Sigmoid colon (tissue), 7 donors: ENCODE data around the gene PFKFB2. TPM values are rescaled to one million over a fixed set of nuclear protein-coding genes. Genes with fewer than 3 reads are reported as not detected.

ENCODE experiments used
- DNase-seq: peaks from one replicate; pipeline ENCODE4 v3.0.0-alpha.2; 2019
- H3K27ac ChIP-seq, 4 donors: fragments of 200-600 bp; sonication (generic); one replicate each; pipeline ENCODE4 v1.5.1; 2016 to 2019; ENCODE audit warnings: mild to moderate bottlenecking in 1 of 4
- H3K27me3 ChIP-seq, 3 donors: fragments of 200-600 bp; sonication (generic); one replicate each; pipeline ENCODE4 v1.5.1; 2019; ENCODE audit warnings: mild to moderate bottlenecking in 1 of 3
- H3K36me3 ChIP-seq, 4 donors: fragments of 200-600 bp; sonication (generic); one replicate each; pipeline ENCODE4 v1.5.1; 2016 to 2019
- H3K4me1 ChIP-seq, 4 donors: fragments of 200-600 bp; sonication (generic); one replicate each; pipeline ENCODE4 v1.5.1; 2017 to 2019
- H3K4me3 ChIP-seq, 4 donors: fragments of 200-600 bp; sonication (generic); one replicate each; pipeline ENCODE4 v1.5.1; 2017 to 2019; ENCODE audit warnings: mild to moderate bottlenecking in 2 of 4, moderate library complexity in 1 of 4
- H3K9me3 ChIP-seq, 4 donors: fragments of 200-600 bp in 3 of 4; sonication (generic) in 3 of 4; one replicate each; pipeline versions ENCODE4 v1.5.1 to v1.6.1; 2013 to 2019
- EP300 ChIP-seq, 4 donors: sonication (generic); formaldehyde crosslinking; IDR thresholded peaks; one replicate each; pipeline ENCODE4 v1.6.1; 2017; ENCODE audit warnings: antibody characterized with exemption in 4 of 4
- POLR2A ChIP-seq, 2 donors: fragments of 450-650 bp; IDR thresholded peaks; one replicate each; pipeline ENCODE4 v1.6.1; 2016; ENCODE audit warnings: antibody characterized with exemption in 2 of 2, mild to moderate bottlenecking in 2 of 2, moderate library complexity in 2 of 2
- POLR2AphosphoS5 ChIP-seq, 4 donors: sonication (generic); formaldehyde crosslinking; IDR thresholded peaks; one replicate each; pipeline ENCODE4 v1.6.1; 2017; ENCODE audit warnings: antibody characterized with exemption in 4 of 4
- intact Hi-C: fragments of 100-400 bp; cut with DNase I; formaldehyde crosslinking; loops from one replicate; pipeline ENCODE4 v1.15.1; 2023
- polyA plus RNA-seq, 3 donors: library from polyadenylated mRNA; stranded (reverse); fragments of 200-250 nt; gene quantifications; one replicate each; pipeline ENCODE4 v1.2.3, GENCODE V29; 2013
- total RNA-seq, 4 donors: library from RNA; depleted of rRNA; stranded (reverse); fragments of >200 nt; gene quantifications; one replicate each; pipeline ENCODE4 v1.1.0, GENCODE V29; 2016
- TF ChIP-seq, protein P1 (sequence below), 4 experiments: fragments of 450-650 bp in 3 of 4; fragments of 200-600 bp in 1 of 4; IDR thresholded peaks; one replicate each; pipeline ENCODE4 v1.5.1; 2016 to 2019; ENCODE audit warnings: antibody characterized with exemption in 4 of 4, mild to moderate bottlenecking in 3 of 4, moderate library complexity in 2 of 4
- donor health status: healthy with polysubstance abuse.
- donor health status: Bipolar disorder and iron deficiency.
- donor health status: healthy.

Gene PFKFB2
- total and polyA plus RNA-seq, 7 donors: 5.0 to 24.9 (median 7.8) TPM

DNA sequence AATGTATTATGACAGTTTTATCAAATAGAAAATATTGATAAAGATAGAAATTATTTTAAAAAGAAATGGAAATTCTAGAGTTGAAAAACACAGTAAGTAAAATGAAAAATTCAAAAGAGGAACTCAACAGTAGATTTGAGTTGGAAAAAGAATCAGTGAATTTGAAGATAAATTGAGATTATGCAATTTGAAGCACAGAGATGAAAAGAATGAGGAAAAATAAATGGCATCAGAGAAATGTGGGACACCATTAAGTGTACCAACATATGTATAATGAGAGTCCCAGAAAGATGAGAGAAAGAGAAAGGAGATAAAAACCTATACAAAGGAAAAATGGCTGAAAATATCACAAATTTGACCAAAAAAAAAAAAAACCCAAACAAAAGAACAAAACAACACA is 76.0 kb downstream of the PFKFB2 start:
- Histone ChIP-seq H3K27me3 (no peaks in the 10 kb centered on the region), H3K4me1 (no peaks in the 10 kb centered on the region), H3K9me3 (peaks cover 4 to 16% (median 9%) of the 10 kb centered on the region in 4 donors), H3K4me3 (no peak overlapping the region), H3K27ac (no peak overlapping the region), H3K36me3 (peaks cover 0 to 4% (median 0%) of the 10 kb centered on the region in 4 donors)
- DNase-seq: no peak
- TF ChIP-seq EP300 (IDR thresholded peaks at IDR 0.05) (no peak), POLR2AphosphoS5 (IDR thresholded peaks at IDR 0.05) (no peak), POLR2A (IDR thresholded peaks at IDR 0.05) (no peak)
- TF ChIP-seq, protein P1, sequence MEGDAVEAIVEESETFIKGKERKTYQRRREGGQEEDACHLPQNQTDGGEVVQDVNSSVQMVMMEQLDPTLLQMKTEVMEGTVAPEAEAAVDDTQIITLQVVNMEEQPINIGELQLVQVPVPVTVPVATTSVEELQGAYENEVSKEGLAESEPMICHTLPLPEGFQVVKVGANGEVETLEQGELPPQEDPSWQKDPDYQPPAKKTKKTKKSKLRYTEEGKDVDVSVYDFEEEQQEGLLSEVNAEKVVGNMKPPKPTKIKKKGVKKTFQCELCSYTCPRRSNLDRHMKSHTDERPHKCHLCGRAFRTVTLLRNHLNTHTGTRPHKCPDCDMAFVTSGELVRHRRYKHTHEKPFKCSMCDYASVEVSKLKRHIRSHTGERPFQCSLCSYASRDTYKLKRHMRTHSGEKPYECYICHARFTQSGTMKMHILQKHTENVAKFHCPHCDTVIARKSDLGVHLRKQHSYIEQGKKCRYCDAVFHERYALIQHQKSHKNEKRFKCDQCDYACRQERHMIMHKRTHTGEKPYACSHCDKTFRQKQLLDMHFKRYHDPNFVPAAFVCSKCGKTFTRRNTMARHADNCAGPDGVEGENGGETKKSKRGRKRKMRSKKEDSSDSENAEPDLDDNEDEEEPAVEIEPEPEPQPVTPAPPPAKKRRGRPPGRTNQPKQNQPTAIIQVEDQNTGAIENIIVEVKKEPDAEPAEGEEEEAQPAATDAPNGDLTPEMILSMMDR (IDR thresholded peaks at IDR 0.05): no peak
- intact Hi-C loops: no loop called here

Other genes with a start within 250 kb of the PFKFB2 start
- not detected for gene IL20, start 187.7 kb upstream of the PFKFB2 start, total RNA-seq
- gene IL20, start 187.7 kb upstream of the PFKFB2 start, polyA plus RNA-seq: not detected
- gene IL24, start 155.8 kb upstream of the PFKFB2 start, total RNA-seq: not detected
- gene IL24, start 155.8 kb upstream of the PFKFB2 start, polyA plus RNA-seq: under 1 TPM in 2 of 3 donors, not detected in 1; 0.36 to 0.46 TPM
- 1 to 10 TPM in 2 of 4 donors, under 1 TPM in 1, not detected in 1; 0.49 to 1.5 (median 1.1) TPM for gene FCMR, start 131.3 kb upstream of the PFKFB2 start, total RNA-seq
- gene FCMR, start 131.3 kb upstream of the PFKFB2 start, polyA plus RNA-seq: 100 to 1,000 TPM in 1 of 3 donors, 1 to 10 TPM in 2; 1.8 to 111 (median 3.5) TPM
- gene PIGR, start 106.8 kb upstream of the PFKFB2 start, total RNA-seq: 1 to 10 TPM in 2 of 4 donors, under 1 TPM in 1, not detected in 1; 0.16 to 9.3 (median 8.6) TPM
- 1,000 to 10,000 TPM in 1 of 3 donors, 100 to 1,000 TPM in 2; 163 to 3,648 (median 569) TPM for gene PIGR, start 106.8 kb upstream of the PFKFB2 start, polyA plus RNA-seq
- gene FCAMR, start 82.8 kb upstream of the PFKFB2 start, total RNA-seq: not detected
- gene FCAMR, start 82.8 kb upstream of the PFKFB2 start, polyA plus RNA-seq: 1 to 10 TPM in 1 of 3 donors, not detected in 2; 1.5 TPM
- under 1 TPM in 3 of 4 donors, not detected in 1; 0.14 to 0.36 (median 0.28) TPM for gene C1orf116, start 20.5 kb upstream of the PFKFB2 start, total RNA-seq
- 10 to 100 TPM in 1 of 3 donors, 1 to 10 TPM in 2; 7.8 to 22.4 (median 8.9) TPM for gene C1orf116, start 20.5 kb upstream of the PFKFB2 start, polyA plus RNA-seq
- gene YOD1, start 2.1 kb upstream of the PFKFB2 start, total RNA-seq: 1 to 10 TPM; 5.2 to 7.8 (median 7.3) TPM
- gene YOD1, start 2.1 kb upstream of the PFKFB2 start, polyA plus RNA-seq: 1 to 10 TPM; 1.2 to 3.2 (median 2.5) TPM
- 1 to 10 TPM in 1 of 4 donors, under 1 TPM in 2, not detected in 1; 0.71 to 2.2 (median 0.82) TPM for gene C4BPB, start 35.6 kb downstream of the PFKFB2 start, total RNA-seq
- gene C4BPB, start 35.6 kb downstream of the PFKFB2 start, polyA plus RNA-seq: 10 to 100 TPM in 1 of 3 donors, 1 to 10 TPM in 2; 6.0 to 33.7 (median 6.2) TPM
- not detected for gene C4BPA, start 51.0 kb downstream of the PFKFB2 start, total RNA-seq
- gene C4BPA, start 51.0 kb downstream of the PFKFB2 start, polyA plus RNA-seq: 1 to 10 TPM; 1.2 to 6.4 (median 2.5) TPM